Measurements from ENCODE around the gene ACOXL. TPM values are rescaled to one million over a fixed set of nuclear protein-coding genes. Genes with fewer than 3 reads are reported as not detected.
"Not testable (repeated sequence)": the region's sequence is repeated elsewhere in the genome, so short reads cannot be mapped to it uniquely, and the experiment has no call there.

Gene ACOXL
- total RNA-seq, 4 donors from 2014 or later = 0.64 TPM; not detected in 3

DNA sequence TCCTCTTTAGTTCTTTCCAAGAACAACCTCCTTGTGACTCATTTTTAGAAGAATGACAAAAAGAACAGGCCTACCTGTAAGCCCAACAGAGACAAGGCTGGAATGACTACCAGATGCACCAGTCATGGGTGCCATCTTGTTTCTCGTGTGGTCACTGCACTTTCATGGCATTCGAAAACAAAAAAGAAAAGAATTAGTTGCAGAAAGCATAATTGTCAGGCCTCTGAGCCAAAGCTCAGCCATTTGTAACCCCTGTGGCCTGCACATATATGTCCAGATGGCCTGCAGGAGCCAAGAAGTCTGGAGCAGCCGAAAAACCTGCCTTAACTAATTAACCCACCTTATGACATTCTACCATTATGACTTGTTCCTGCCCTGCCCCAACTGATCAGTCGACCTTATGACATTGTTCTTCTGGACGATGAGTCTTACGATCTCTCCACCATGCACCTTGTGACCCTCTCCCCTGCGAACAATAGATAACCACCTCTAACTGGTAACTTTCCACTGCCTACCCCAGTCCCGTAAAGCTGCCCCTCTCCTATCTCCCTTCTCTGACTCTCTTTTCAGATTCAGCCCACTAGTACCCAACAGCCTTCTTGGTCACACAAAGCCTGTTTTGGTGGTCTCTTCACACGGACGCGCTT, 40.6 kb upstream of the ACOXL start:
- peaks cover 3% of the 10 kb centered on the region for H3K9me3 ChIP-seq
- 93% methylated on average over 11 of the region's 11 CpGs for WGBS
- DNase-seq (ENCODE audit: low spot score in 2 of 2) = no peak
- TF ChIP-seq, protein P1, sequence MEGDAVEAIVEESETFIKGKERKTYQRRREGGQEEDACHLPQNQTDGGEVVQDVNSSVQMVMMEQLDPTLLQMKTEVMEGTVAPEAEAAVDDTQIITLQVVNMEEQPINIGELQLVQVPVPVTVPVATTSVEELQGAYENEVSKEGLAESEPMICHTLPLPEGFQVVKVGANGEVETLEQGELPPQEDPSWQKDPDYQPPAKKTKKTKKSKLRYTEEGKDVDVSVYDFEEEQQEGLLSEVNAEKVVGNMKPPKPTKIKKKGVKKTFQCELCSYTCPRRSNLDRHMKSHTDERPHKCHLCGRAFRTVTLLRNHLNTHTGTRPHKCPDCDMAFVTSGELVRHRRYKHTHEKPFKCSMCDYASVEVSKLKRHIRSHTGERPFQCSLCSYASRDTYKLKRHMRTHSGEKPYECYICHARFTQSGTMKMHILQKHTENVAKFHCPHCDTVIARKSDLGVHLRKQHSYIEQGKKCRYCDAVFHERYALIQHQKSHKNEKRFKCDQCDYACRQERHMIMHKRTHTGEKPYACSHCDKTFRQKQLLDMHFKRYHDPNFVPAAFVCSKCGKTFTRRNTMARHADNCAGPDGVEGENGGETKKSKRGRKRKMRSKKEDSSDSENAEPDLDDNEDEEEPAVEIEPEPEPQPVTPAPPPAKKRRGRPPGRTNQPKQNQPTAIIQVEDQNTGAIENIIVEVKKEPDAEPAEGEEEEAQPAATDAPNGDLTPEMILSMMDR (IDR thresholded peaks at IDR 0.05) = no peak
- no peak for TF ChIP-seq POLR2A (IDR thresholded peaks at IDR 0.05)
- no peak for TF ChIP-seq EP300 (IDR thresholded peaks at IDR 0.05)
- no peak for TF ChIP-seq POLR2AphosphoS5 (IDR thresholded peaks at IDR 0.05)
- no peak overlapping the region for H3K4me3 ChIP-seq
- H3K4me1 ChIP-seq = no peaks in the 10 kb centered on the region
- peaks cover 22% of the 10 kb centered on the region for H3K27me3 ChIP-seq
- no peaks in the 10 kb centered on the region for H3K36me3 ChIP-seq
- no peak overlapping the region for H3K27ac ChIP-seq

DNA sequence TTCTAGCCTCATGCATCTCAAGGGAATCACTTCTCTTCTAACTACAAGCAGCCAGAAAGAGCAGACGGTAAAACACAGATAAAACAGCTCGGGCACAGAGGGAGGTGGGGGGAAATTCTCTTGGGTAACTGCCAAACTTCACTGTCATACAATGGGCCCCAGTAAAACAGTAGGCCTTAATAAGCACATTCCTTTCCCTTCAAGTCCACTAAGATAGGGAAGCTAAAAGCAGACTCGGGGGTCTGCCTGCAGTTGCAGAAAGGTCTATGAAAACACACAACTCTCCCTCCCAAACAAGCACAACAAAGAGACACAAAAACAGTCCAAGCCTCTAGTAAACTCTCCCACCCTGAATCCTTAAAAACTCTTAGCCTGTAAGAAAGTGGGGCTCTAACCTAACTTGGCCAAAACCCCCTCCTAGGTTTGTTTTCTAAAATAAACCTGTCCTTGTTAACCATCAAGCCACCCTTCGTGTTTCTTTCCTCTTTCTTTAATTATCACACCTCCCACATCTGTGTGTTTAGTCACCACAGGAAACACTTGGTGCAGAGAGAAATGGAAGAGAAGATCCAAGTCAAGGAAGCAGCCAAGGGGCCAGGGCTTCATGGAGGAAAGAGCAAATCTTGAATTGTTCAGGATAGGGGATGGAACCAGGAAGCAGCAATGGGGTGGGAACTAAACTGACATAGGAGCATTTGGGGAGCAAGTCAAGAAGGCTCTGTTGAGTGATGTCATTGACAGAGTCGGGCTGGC, 37.1 kb upstream of the ACOXL start:
- not testable (repeated sequence) for H3K4me1 ChIP-seq; H3K4me3 ChIP-seq; H3K9me3 ChIP-seq; DNase-seq (ENCODE audit: low spot score in 2 of 2); H3K36me3 ChIP-seq; H3K27me3 ChIP-seq; H3K27ac ChIP-seq
- WGBS = 38% methylated on average over 5 of the region's 5 CpGs

DNA sequence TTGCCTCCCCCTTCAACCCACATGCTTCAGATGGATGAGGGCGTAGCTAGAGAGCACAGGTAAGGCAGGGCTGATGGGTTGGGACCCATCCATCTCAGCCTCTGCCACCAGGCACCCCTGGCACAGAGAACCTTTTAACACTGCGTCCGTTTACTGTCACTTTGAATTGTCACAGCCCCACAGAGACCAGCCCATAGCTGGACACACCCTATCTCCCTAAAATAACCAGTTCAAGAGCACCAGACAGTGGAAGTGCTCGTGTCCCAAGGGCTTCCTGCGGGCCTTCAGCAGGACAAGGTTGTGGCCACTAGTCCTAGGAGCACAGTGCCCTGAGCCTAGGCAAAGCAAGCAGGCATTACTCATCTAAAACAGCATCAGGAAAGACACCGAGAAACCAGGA, 34.1 kb upstream of the ACOXL start:
- not testable (repeated sequence) for H3K4me3 ChIP-seq; H3K36me3 ChIP-seq; DNase-seq (ENCODE audit: low spot score in 2 of 2); H3K27ac ChIP-seq; H3K4me1 ChIP-seq; H3K27me3 ChIP-seq; H3K9me3 ChIP-seq
- WGBS = no CpG with 5 or more reads among the region's 6 CpGs

DNA sequence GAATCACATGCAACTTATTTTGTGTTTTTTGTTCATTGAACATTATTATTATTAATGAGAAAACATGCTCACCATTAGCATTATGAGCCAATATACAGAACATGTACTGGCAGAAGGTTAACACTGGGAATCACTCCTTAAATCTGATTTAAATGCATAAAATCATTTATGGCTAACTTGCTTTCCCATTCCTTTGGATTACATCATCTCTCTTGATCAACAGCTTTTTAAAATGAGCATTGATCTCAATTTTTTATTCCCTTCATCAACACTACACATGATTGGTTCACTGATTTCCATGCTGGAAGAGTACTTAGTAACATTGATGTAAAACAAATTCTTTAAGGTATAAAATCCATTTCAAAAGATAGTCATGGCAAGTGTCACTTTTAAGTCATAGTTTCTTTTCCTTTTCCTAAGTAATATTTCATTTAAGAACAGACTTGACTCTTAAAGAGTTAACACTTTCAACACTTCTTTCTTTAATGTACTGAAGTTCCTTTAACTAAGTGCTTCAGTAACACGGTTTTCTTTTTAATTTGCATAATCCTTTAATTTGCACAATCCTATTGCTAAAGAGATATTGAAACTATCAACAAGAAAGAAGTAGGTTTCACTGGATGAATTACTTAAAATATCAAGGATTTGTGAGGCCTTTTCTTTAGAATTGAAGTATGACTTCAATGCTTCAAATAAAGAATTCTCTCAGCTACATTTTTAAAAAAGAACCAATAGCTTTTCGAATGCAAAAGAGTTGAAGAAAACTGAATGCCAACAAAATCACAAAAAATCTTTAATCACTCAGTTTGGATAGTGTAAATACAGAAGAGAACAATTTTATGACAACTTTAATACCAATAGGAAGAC, 29.6 kb upstream of the ACOXL start:
- WGBS = 46% methylated on average over 2 of the region's 2 CpGs
- DNase-seq (ENCODE audit: low spot score in 2 of 2) = no peak
- Histone ChIP-seq H3K9me3 (no peaks in the 10 kb centered on the region), H3K4me1 (no peaks in the 10 kb centered on the region), H3K4me3 (no peak overlapping the region), H3K36me3 (no peaks in the 10 kb centered on the region), H3K27me3 (peaks cover 4% of the 10 kb centered on the region), H3K27ac (no peak overlapping the region)
- TF ChIP-seq POLR2A (IDR thresholded peaks at IDR 0.05) (no peak), POLR2AphosphoS5 (IDR thresholded peaks at IDR 0.05) (no peak), EP300 (IDR thresholded peaks at IDR 0.05) (no peak)
- TF ChIP-seq, protein P1 (IDR thresholded peaks at IDR 0.05) = no peak

DNA sequence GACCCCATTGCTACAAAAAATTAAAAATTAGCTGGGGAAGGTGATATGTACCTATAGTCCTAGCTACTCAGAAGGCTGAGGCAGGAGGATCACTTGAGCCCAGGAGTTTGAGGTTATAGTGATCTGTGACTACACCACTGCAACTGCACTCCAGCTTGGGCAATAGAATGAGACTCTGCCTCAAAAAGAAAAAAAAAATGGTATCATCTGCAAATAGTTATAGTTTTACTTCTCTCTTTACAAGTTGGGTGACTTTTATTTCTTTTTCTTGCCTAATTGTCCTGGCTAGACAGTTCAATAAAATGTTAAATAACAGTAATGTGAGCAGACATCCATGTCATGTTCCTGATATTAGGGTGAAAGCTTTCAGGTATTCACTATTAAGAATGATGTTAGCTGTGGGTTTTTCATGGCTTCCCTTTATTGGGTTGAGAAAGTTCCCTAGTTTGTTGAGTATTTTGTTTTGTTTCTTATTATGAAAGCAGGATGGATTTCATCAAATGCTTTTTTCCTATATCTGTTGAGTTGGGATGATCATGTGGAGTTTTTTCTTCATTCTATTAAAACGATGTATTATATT, 24.9 kb upstream of the ACOXL start:
- DNase-seq (ENCODE audit: low spot score in 2 of 2) = no peak
- Histone ChIP-seq H3K9me3 (no peaks in the 10 kb centered on the region), H3K4me1 (no peaks in the 10 kb centered on the region), H3K4me3 (no peak overlapping the region), H3K36me3 (no peaks in the 10 kb centered on the region), H3K27me3 (peaks cover 11% of the 10 kb centered on the region), H3K27ac (no peak overlapping the region)
- TF ChIP-seq POLR2AphosphoS5 (IDR thresholded peaks at IDR 0.05) (no peak), POLR2A (IDR thresholded peaks at IDR 0.05) (no peak), EP300 (IDR thresholded peaks at IDR 0.05) (no peak)
- TF ChIP-seq, protein P1 (IDR thresholded peaks at IDR 0.05) = no peak
- 54% methylated on average over 1 of the region's 1 CpG for WGBS

DNA sequence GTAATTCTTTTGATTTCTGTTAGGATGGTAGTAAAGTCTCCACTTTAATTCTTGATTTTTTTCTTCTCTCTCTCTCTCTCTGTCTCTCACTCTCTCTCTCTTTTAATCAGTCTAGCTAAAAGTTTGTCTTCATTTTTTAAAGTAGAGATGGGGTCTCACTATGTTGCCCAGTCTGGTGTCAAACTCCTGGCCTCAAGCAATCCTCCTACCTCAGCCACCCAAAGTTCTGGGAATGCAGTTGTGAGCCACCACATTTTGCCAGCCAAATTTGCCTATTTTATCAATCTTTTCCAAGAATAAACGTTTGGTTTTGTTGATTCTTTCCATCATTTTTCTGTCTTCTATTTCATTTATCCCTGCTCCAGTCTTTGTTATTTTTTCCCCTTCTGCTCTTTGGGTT, 23.9 kb upstream of the ACOXL start:
- DNase-seq (ENCODE audit: low spot score in 2 of 2) = no peak
- no peaks in the 10 kb centered on the region for H3K9me3 ChIP-seq
- H3K4me1 ChIP-seq = no peaks in the 10 kb centered on the region
- WGBS = 31% methylated on average over 1 of the region's 1 CpG
- H3K36me3 ChIP-seq = no peaks in the 10 kb centered on the region
- H3K27me3 ChIP-seq = peaks cover 11% of the 10 kb centered on the region
- H3K27ac ChIP-seq = no peak overlapping the region
- no peak overlapping the region for H3K4me3 ChIP-seq
- TF ChIP-seq, protein P1 (IDR thresholded peaks at IDR 0.05) = no peak
- TF ChIP-seq POLR2A (IDR thresholded peaks at IDR 0.05) (no peak), EP300 (IDR thresholded peaks at IDR 0.05) (no peak), POLR2AphosphoS5 (IDR thresholded peaks at IDR 0.05) (no peak)
